SK-N-SH treated with all-trans-retinoic acid at 6 μM for 48 hours (cell line): ENCODE measurements around the gene HDAC10.

Experiments
- ATAC-seq: fragments of 200-7000 bp; cut with Tn5 transposase; 3 replicates; pipeline ENCODE4 v1.9.1; 2020; ENCODE audit warnings: mild to moderate bottlenecking, moderate library complexity
- ARNTL ChIP-seq: fragments of 450-650 bp; formaldehyde crosslinking; IDR thresholded peaks from 2 replicates; pipeline ENCODE4 v1.5.0; 2020; ENCODE audit warnings: low read depth, mild to moderate bottlenecking, moderate library complexity, borderline replicate concordance
- CSDC2 ChIP-seq: fragments of 250-450 bp; sonication (Bioruptor Pico); IDR thresholded peaks from 2 replicates; pipeline ENCODE4 v1.5.0; 2020; ENCODE audit warnings: mild to moderate bottlenecking, moderate library complexity
- CSRNP3 ChIP-seq: fragments of 250-450 bp; sonication (Bioruptor Pico); IDR thresholded peaks from 2 replicates; pipeline ENCODE4 v1.5.1; 2021; ENCODE audit warnings: mild to moderate bottlenecking, moderate library complexity
- ESRRG ChIP-seq: fragments of 250-450 bp; sonication (Bioruptor Pico); IDR thresholded peaks from 2 replicates; pipeline ENCODE4 v1.6.1; 2021; ENCODE audit warnings: mild to moderate bottlenecking
- GLIS3 ChIP-seq: fragments of 250-450 bp; sonication (Bioruptor Pico); IDR thresholded peaks from 2 replicates; pipeline ENCODE4 v1.5.0; 2020; ENCODE audit warnings: mild to moderate bottlenecking, moderate library complexity
- ISL1 ChIP-seq: fragments of 250-450 bp; sonication (Bioruptor Pico); IDR thresholded peaks from 2 replicates; pipeline ENCODE4 v2.1.2; 2022; ENCODE audit warnings: mild to moderate bottlenecking, moderate library complexity
- OSR1 ChIP-seq: fragments of 250-450 bp; sonication (Bioruptor Pico); IDR thresholded peaks from 2 replicates; pipeline ENCODE4 v1.8.0; 2022; ENCODE audit warnings: moderate library complexity, mild to moderate bottlenecking, inconsistent platforms
- POU6F1 ChIP-seq: fragments of 250-450 bp; sonication (Bioruptor Pico); IDR thresholded peaks from 2 replicates; pipeline ENCODE4 v1.8.0; 2021; ENCODE audit warnings: low read depth, mild to moderate bottlenecking, moderate library complexity, borderline replicate concordance
- PPARA ChIP-seq: fragments of 250-450 bp; sonication (Bioruptor Pico); IDR thresholded peaks from 2 replicates; pipeline ENCODE4 v1.5.0; 2020; ENCODE audit warnings: mild to moderate bottlenecking, borderline replicate concordance
- RARB ChIP-seq: fragments of 250-450 bp; sonication (Bioruptor Pico); IDR thresholded peaks from 2 replicates; pipeline ENCODE4 v1.8.0; 2021; ENCODE audit warnings: mild to moderate bottlenecking, moderate library complexity
- SNAI2 ChIP-seq: fragments of 250-450 bp; sonication (Bioruptor Pico); IDR thresholded peaks from 2 replicates; pipeline ENCODE4 v1.5.0; 2020; ENCODE audit warnings: mild to moderate bottlenecking, moderate library complexity
- TOX ChIP-seq: fragments of 250-450 bp; sonication (Bioruptor Pico); IDR thresholded peaks from 2 replicates; pipeline ENCODE4 v1.8.0; 2021; ENCODE audit warnings: mild to moderate bottlenecking, moderate library complexity, borderline replicate concordance
- TSHZ2 ChIP-seq: fragments of 250-450 bp; sonication (Bioruptor Pico); IDR thresholded peaks from 2 replicates; pipeline ENCODE4 v1.5.0; 2020; ENCODE audit warnings: mild to moderate bottlenecking, moderate library complexity
- ZC3H10 ChIP-seq: fragments of 250-450 bp; sonication (Bioruptor Pico); IDR thresholded peaks from 2 replicates; pipeline ENCODE4 v1.5.1; 2021; ENCODE audit warnings: mild to moderate bottlenecking, moderate library complexity
- ZFP3 ChIP-seq: fragments of 250-450 bp; sonication (Bioruptor Pico); IDR thresholded peaks from 2 replicates; pipeline ENCODE4 v1.5.0; 2020; ENCODE audit warnings: mild to moderate bottlenecking, moderate library complexity
- ZFP30 ChIP-seq: fragments of 450-650 bp; formaldehyde crosslinking; IDR thresholded peaks from 2 replicates; pipeline ENCODE4 v1.5.0; 2022; ENCODE audit warnings: mild to moderate bottlenecking, moderate library complexity
- ZNF565 ChIP-seq: fragments of 450-650 bp; formaldehyde crosslinking; conservative IDR thresholded peaks from 2 replicates; pipeline ENCODE4 v1.5.0; 2020; ENCODE audit warnings: low read depth, mild to moderate bottlenecking, moderate library complexity
- ZNF70 ChIP-seq: fragments of 450-650 bp; formaldehyde crosslinking; IDR thresholded peaks from 2 replicates; pipeline ENCODE4 v1.5.0; 2020; ENCODE audit warnings: mild to moderate bottlenecking, moderate library complexity
- ZNF8 ChIP-seq: fragments of 450-650 bp; formaldehyde crosslinking; IDR thresholded peaks from 2 replicates; pipeline ENCODE4 v1.5.0; 2020; ENCODE audit warnings: mild to moderate bottlenecking, moderate library complexity
- TF ChIP-seq, protein P1 (sequence below): fragments of 250-450 bp; sonication (Bioruptor Pico); IDR thresholded peaks from 2 replicates; pipeline ENCODE4 v1.8.0; 2020; ENCODE audit warnings: mild to moderate bottlenecking, moderate library complexity, borderline replicate concordance
- TF ChIP-seq, protein P2 (sequence below): fragments of 250-450 bp; sonication (Bioruptor Pico); IDR thresholded peaks from 2 replicates; pipeline ENCODE4 v1.5.1; 2020; ENCODE audit warnings: low read depth, mild to moderate bottlenecking, moderate library complexity

Gene HDAC10

DNA sequence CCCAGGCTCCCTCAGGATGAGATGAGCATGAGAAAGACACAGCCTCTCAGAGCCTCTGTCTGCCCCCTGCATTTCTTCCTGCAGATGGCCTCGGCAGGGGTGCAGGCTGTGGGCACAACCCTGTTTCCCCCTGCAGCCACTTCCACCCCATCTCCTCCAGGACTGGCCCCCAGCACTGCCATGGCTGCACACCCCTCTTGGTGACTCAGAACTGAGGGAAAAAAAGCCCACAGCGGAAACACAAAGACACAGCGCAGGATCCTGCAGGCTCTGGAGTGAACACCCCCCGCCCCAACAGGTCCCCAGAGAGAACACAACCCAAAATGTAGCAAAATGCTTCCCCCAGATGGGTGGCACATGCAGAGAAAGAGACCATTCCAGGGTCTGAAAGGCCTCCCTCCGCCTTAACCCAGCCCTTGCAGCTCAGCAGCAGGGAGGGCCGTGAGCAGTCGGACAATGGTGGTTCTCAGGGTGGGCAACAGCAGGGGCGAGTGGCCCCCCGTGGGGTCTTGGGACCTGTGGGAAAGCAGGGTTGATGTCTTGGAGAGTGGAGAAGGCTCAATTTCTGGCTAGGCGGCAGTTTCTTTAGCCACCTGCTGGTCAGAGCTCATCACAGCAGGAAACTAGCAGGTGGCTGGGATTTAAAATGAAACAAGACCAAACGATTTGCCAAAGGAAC is 14.2 kb downstream of the HDAC10 start:
- peak; percentile 40; the same call in 1 of the 3 replicates for ATAC-seq
- TF ChIP-seq, protein P1, sequence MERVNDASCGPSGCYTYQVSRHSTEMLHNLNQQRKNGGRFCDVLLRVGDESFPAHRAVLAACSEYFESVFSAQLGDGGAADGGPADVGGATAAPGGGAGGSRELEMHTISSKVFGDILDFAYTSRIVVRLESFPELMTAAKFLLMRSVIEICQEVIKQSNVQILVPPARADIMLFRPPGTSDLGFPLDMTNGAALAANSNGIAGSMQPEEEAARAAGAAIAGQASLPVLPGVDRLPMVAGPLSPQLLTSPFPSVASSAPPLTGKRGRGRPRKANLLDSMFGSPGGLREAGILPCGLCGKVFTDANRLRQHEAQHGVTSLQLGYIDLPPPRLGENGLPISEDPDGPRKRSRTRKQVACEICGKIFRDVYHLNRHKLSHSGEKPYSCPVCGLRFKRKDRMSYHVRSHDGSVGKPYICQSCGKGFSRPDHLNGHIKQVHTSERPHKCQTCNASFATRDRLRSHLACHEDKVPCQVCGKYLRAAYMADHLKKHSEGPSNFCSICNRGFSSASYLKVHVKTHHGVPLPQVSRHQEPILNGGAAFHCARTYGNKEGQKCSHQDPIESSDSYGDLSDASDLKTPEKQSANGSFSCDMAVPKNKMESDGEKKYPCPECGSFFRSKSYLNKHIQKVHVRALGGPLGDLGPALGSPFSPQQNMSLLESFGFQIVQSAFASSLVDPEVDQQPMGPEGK, result no peak
- TF ChIP-seq TSHZ2 (CRISPR knock-in tag) (no peak), ZNF8 (CRISPR knock-in tag) (no peak), GLIS3 (CRISPR knock-in tag) (no peak), TOX (CRISPR knock-in tag) (no peak), ZFP30 (no peak), POU6F1 (no peak), OSR1 (CRISPR knock-in tag) (no peak), ZNF70 (CRISPR knock-in tag) (no peak), ISL1 (CRISPR knock-in tag) (no peak)
- TF ChIP-seq, protein P2, sequence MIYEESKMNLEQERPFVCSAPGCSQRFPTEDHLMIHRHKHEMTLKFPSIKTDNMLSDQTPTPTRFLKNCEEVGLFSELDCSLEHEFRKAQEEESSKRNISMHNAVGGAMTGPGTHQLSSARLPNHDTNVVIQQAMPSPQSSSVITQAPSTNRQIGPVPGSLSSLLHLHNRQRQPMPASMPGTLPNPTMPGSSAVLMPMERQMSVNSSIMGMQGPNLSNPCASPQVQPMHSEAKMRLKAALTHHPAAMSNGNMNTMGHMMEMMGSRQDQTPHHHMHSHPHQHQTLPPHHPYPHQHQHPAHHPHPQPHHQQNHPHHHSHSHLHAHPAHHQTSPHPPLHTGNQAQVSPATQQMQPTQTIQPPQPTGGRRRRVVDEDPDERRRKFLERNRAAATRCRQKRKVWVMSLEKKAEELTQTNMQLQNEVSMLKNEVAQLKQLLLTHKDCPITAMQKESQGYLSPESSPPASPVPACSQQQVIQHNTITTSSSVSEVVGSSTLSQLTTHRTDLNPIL (CRISPR knock-in tag), result no peak
- TF ChIP-seq, all 23 proteins: peak for 0

- no peak for TF ChIP-seq ZFP3 (CRISPR knock-in tag)
- TF ChIP-seq GLIS3 (CRISPR knock-in tag), result no peak
- TF ChIP-seq ZNF70 (CRISPR knock-in tag), result no peak
- no peak for TF ChIP-seq ARNTL (CRISPR knock-in tag)
- TF ChIP-seq PPARA (CRISPR knock-in tag), result no peak
- no peak for TF ChIP-seq ISL1 (CRISPR knock-in tag)
- no peak for TF ChIP-seq ZFP30
- TF ChIP-seq POU6F1, result no peak
- no peak for TF ChIP-seq CSDC2 (CRISPR knock-in tag)
- TF ChIP-seq TOX (CRISPR knock-in tag), result no peak
- TF ChIP-seq RARB (CRISPR knock-in tag), result no peak
- no peak for TF ChIP-seq OSR1 (CRISPR knock-in tag)
- TF ChIP-seq ESRRG (CRISPR knock-in tag), result no peak
- TF ChIP-seq SNAI2 (CRISPR knock-in tag), result no peak
- TF ChIP-seq ZC3H10, result no peak
- TF ChIP-seq TSHZ2 (CRISPR knock-in tag), result no peak
- TF ChIP-seq CSRNP3 (CRISPR knock-in tag), result no peak
- no peak for TF ChIP-seq ZNF565
- no peak for ATAC-seq
Observed at GRCh38 chr22:50233223-50233622, 17.8 kb downstream of the HDAC10 start.
